ENCODE data around the gene CCR7.
A peak's percentile ranks its signal among the peaks of the same experiment; 100 is the strongest.

The CCR7 gene

GRCh38 chr17:40562838-40563219, 2.4 kb downstream of the CCR7 start:
- no peak for DNase-seq (ENCODE audit: low read depth in 2 of 2)

DNA sequence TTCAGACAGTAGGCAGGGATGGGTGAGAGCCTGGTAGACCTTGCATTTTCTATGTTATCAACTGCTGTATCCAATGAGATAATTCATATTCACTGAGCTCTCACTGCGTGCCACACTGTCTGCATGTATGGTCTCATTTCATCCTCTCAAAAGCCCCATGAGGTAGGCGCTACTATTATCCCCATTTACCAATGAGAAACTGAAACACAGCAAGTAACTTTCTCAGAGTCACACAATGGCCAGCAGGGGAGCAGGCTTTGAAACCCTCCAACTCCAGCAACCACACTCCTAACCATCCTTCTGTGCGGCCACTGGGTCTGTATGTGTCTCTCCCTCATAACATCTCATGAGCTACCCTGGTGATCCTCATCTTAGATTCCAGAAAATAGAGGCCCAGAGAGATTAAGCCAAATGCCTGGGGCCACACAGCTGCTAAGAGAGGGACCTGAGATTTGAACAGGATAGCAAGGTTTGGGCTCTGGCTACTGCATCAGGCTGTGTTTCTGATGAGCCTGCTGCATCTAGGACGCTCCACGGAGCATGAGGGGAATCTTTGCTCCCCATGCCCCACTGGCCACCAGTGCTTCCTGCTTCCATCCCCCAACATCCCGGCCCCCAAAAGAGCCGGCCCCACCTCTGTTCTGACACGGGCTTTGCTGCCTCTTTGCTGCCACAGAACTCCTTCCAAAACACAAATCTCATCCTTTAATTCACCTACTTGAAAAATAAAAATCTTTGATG, 3.2 kb downstream of the CCR7 start:
- no peak for DNase-seq (ENCODE audit: low read depth in 2 of 2)

GRCh38 chr17:40561294-40561870, 3.9 kb downstream of the CCR7 start:
- no peak for DNase-seq (ENCODE audit: low read depth in 2 of 2)

DNA sequence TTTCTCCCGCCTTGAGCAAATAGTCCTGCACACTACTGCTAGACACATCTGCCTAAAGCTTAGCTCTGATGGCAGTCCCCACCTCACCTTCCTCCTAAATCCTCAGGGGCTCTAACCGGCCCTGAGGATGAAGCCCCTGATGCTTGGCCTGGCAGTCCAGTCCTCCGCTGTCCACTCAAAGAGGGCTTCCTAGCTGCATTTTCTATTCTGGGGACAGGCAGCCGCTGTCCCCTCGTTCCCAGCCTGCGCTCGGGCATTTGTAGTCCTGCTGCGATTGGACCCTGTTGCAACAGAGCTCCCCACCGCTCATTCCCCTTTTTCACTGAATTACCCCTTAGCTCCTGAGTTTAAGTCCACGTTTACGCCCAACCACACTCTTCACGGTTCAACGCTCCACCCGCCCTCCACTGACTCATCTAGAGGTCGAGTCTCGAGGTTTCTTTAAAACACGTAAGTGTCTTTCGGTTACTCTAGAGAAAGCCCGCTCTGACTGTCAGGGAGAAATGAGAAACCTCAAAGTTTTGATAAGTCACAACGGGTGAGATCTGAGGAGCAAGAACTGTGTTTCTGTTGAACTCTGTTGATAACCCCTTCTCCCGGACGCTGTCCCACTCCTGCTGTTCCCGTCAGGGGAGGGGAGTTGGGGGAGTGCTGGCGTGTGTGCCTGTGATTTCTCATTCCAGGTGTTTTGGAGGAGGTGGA, 4.5 kb downstream of the CCR7 start:
- DNase-seq (ENCODE audit: low read depth in 2 of 2), result no peak

- DNase-seq (ENCODE audit: low read depth in 2 of 2), result peak in 1 of 2 donors; percentile 69
These were observed 5.2 kb downstream of the CCR7 start for GRCh38 chr17:40559954-40560591.

DNA sequence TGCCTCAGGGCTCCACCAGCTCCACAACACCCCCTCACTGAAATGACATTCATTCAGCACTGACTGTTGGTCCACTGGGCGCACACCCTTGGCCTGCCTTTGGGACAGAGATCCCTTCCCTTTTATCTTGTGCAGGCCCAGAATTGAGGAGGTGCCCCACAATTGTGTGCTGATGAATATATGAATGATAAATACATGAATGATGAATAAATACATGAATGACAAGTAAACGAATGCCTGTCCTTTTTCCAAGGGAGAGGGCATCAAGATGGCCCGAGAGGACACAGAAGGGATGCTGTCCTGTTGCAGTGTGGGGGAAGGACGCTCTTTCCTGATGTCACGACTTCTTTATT, 5.7 kb downstream of the CCR7 start:
- no peak for DNase-seq (ENCODE audit: low read depth in 2 of 2)

DNA sequence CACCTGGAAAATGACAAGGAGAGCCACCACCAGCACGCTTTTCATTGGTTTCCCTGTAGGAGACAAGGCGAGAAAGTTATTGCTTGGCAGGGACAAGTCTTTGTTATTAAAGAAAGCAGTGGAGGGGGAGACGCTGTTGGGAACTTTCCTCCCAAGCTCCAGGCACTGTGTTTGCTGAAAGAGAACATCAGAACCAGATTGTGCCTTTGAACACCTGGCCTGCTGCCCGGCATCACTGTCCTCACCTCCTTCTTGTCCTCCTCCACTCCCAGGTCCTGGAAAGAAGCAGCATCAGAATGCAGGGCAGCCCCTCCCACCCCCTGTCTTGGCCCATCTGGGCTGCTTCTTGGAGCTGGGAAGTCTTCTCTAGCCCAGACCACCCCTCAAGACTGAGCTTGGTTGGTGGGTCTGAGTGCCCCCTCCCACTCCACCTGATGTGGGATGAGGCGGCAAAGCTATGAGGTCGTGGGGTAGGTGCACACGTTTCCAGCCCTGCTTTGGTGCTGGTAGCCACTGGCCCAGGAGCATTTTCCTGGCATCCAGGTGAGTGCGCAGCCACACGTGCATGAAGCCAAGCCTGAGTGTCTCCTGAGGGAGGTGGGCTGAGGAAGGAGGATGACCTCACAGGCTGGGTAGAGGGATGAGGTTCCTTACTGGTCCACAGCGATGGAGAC, 6.2 kb downstream of the CCR7 start:
- DNase-seq (ENCODE audit: low read depth in 2 of 2), result no peak

- no peak for DNase-seq (ENCODE audit: low read depth in 2 of 2)
These were observed 6.9 kb downstream of the CCR7 start for GRCh38 chr17:40558300-40558889.

DNA sequence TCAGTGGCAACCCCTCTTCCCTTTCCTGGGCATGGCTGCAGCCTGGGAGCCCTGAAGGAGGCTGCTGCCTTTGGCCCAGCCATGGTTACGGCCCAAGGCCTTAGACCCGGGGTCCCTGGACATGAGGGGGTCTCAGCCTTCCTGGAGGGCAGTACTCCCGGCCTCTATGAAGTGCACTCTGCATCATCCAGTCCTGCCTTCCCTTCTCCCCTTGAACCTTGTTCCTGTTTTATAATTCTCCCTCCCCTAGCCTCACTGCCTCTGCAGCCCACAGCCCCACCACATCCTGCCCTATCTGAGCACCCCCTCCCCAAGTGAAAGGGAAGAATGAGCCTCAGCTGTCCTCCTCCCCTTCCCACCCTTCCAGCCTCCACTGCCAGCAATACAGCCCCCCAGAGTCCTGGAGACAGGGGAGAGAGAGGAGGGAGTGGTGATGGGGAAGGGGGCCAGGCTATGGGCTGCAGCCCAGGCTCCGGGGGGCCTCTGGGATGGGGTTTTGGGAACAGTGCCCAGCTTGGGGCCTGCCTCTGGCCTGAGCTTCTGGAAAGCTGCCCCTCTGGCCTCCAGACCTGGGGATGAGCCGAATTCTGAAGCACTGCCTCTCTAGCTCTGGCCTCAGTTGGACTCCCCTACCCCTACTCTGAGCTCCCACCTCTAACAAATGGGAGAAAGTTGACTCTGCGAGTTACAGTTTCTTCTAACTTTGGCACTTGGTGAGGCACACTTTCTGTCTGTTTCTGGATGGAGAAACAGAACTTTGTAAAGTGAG, 7.6 kb downstream of the CCR7 start:
- DNase-seq (ENCODE audit: low read depth in 2 of 2), result no peak

- no peak for DNase-seq (ENCODE audit: low read depth in 2 of 2)
These were observed 8.3 kb downstream of the CCR7 start for GRCh38 chr17:40556884-40557414.

- no peak for DNase-seq (ENCODE audit: low read depth in 2 of 2)
These were observed 9.0 kb downstream of the CCR7 start for GRCh38 chr17:40556198-40556661.

DNA sequence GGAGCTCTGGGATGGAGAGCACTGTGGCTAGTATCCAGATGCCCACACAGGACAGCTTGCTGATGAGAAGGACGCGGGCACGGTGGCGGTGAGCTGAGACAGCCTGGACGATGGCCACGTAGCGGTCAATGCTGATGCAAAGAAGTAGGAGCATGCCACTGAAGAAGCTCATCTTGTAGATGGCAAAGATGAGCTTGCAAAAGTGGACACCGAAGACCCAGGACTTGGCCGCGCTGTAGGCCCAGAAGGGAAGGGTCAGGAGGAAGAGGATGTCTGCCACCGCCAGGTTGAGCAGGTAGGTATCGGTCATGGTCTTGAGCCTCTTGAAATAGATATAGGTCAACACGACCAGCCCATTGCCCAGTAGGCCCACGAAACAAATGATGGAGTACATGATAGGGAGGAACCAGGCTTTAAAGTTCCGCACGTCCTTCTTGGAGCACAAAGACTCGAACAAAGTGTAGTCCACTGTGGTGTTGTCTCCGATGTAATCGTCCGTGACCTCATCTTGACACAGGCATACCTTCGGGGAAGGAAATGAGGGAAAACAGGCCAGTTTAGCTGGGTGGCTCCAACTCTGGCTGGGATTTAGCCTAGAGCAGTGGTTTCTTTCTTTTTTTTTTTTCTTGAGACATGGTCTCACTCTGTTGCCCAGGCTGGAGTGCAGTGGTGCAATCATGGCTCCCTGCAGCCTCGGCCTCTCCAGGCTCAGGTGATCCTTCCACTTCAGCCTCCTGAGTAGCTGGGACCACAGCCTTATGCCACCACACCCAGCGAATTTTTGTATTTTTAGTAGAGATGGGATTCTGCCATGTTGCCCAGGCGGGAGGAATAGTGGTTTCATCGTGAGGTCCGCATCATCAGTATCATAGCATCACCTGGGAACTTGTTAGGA, 9.7 kb downstream of the CCR7 start:
- no peak for DNase-seq (ENCODE audit: low read depth in 2 of 2)

- no peak for DNase-seq (ENCODE audit: low read depth in 2 of 2)
These were observed 10.5 kb downstream of the CCR7 start for GRCh38 chr17:40554646-40555295.

- no peak for DNase-seq (ENCODE audit: low read depth in 2 of 2)
These were observed 11.4 kb downstream of the CCR7 start for GRCh38 chr17:40553694-40554534.

- no peak for DNase-seq (ENCODE audit: low read depth in 2 of 2)
These were observed 12.2 kb downstream of the CCR7 start for GRCh38 chr17:40552806-40553693.

DNA sequence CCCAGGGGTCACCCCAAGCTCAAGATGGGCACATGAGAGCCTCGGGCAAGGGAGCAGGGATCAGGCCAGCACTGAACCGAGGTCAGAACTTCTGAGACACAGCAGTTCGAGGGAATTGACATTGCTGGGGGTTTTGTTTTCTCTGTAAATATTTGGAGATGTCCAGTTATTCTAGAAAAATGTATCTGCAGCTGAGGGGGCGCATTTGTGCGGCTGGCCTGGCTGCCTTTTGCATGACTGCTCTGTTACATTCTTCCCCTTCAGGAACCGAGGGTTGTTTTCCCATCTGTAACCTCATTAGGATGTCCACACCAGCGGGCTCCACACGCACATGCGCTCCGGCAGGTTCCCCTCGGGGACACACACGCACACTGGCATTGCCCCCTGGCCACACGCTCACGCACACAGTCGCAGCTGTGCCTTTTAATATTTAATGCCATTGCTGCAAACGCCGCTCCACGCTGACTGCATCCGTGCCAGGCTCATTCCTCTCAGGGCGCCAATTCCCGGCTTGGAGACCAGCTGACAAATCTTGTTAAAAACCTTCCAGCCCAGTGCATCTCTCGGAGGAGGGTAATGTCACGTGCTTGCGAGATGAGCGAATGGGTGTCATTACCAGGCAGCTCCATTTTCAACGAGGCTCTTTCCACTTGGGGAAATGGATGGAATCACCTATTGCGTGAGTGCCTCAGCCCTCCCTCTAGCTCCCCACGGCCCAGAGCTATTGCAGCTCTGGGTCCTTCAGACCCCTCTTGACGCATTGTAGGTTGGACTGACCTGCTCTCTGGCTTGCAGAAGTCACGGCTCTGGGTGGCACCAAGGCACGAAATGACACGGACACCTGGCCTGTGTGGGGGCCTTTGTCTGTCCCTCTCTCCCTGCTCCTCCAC, 13.1 kb downstream of the CCR7 start:
- no peak for DNase-seq (ENCODE audit: low read depth in 2 of 2)

Data from stimulated activated CD4-positive, alpha-beta T cell treated with anti-CD3 and anti-CD28 coated beads, Interleukin-1b, Interleukin-23, amount 100 ng/mL, for 1 hour (primary cell).